ENCODE measurements around the gene PDHX. TPM values are rescaled to one million over a fixed set of nuclear protein-coding genes. Genes with fewer than 3 reads are reported as not detected.

PDHX gene
- polyA plus RNA-seq, 3 donors, result 9.3 to 19.5 (median 17.5) TPM

- H3K27me3 ChIP-seq (ENCODE audit: control insufficient read depth in 2 of 2, insufficient read depth in 2 of 2, low read length in 2 of 2), result no peaks in the 10 kb centered on the region
- Mint-ChIP-seq H3K9me3 (no peaks in the 10 kb centered on the region), H3K27ac (peak overlapping the region in 6 of 7 donors; percentile 12 to 82 (median 40)), H3K36me3 (peaks cover 35 to 37% of the 10 kb centered on the region in 2 donors), H3K4me1 (peaks cover 9% of the 10 kb centered on the region), H3K4me3 (peak overlapping the region; percentile 28 to 37), H3K27me3 (ENCODE audit: low read depth in 3 of 3) (no peaks in the 10 kb centered on the region)
- H2AFZ ChIP-seq (ENCODE audit: insufficient read depth, low read depth, low read length, poor library complexity, severe bottlenecking), result no peak overlapping the region
- no peak overlapping the region for H3K27ac ChIP-seq (ENCODE audit: low read depth in 1 of 2, low read length in 2 of 2)
- H3K4me1 ChIP-seq (ENCODE audit: control insufficient read depth in 1 of 2, insufficient read depth in 2 of 2, low read length in 2 of 2), result peaks cover 8 to 10% of the 10 kb centered on the region in 2 donors
- no peak overlapping the region for H3K4me2 ChIP-seq (replicated peaks; ENCODE audit: extremely low read depth, low read length, poor library complexity, severe bottlenecking)
- WGBS (ENCODE audit: insufficient coverage), result no CpG with 5 or more reads among the region's 5 CpGs
- no peak overlapping the region for H3K9ac ChIP-seq (ENCODE audit: insufficient read depth, low read length, poor library complexity, severe bottlenecking)
- H3K36me3 ChIP-seq (replicated peaks in 1 of 2; ENCODE audit: control insufficient read depth in 1 of 2, insufficient read depth in 2 of 2, low read length in 2 of 2), result peaks cover 6 to 28% of the 10 kb centered on the region in 2 donors
- no peak for TF ChIP-seq CTCF (IDR thresholded peaks at IDR 0.05)
- H3K9me3 ChIP-seq (replicated peaks in 1 of 2; ENCODE audit: control insufficient read depth in 1 of 2, insufficient read depth in 1 of 2, low read length in 2 of 2), result no peaks in the 10 kb centered on the region
- intact Hi-C loops (cut with micrococcal nuclease), result no loop called here
- H3K79me2 ChIP-seq (ENCODE audit: insufficient read depth, low read length), result no peaks in the 10 kb centered on the region
- H3K4me3 ChIP-seq (replicated peaks in 1 of 3; ENCODE audit: low read depth in 2 of 3, low read length in 3 of 3), result no peak overlapping the region
- H4K20me1 ChIP-seq (ENCODE audit: insufficient read depth, low read length), result no peaks in the 10 kb centered on the region
- DNase-seq, result peak in 2 of 3 donors; percentile 5 to 21
These were observed 40.8 kb downstream of the PDHX start for GRCh38 chr11:34957206-34957605.

GRCh38 chr11:34957606-34958005 lies 41.2 kb downstream of the PDHX start:
- Histone ChIP-seq H3K9me3 (replicated peaks in 1 of 2; ENCODE audit: control insufficient read depth in 1 of 2, insufficient read depth in 1 of 2, low read length in 2 of 2) (no peaks in the 10 kb centered on the region), H3K36me3 (replicated peaks in 1 of 2; ENCODE audit: control insufficient read depth in 1 of 2, insufficient read depth in 2 of 2, low read length in 2 of 2) (peaks cover 6 to 29% of the 10 kb centered on the region in 2 donors), H3K79me2 (ENCODE audit: insufficient read depth, low read length) (no peaks in the 10 kb centered on the region), H4K20me1 (ENCODE audit: insufficient read depth, low read length) (no peaks in the 10 kb centered on the region), H3K4me3 (replicated peaks in 1 of 3; ENCODE audit: low read depth in 2 of 3, low read length in 3 of 3) (no peak overlapping the region), H3K27me3 (ENCODE audit: control insufficient read depth in 2 of 2, insufficient read depth in 2 of 2, low read length in 2 of 2) (no peaks in the 10 kb centered on the region), H3K9ac (ENCODE audit: insufficient read depth, low read length, poor library complexity, severe bottlenecking) (no peak overlapping the region), H2AFZ (ENCODE audit: insufficient read depth, low read depth, low read length, poor library complexity, severe bottlenecking) (no peak overlapping the region), H3K27ac (ENCODE audit: low read depth in 1 of 2, low read length in 2 of 2) (no peak overlapping the region), H3K4me2 (replicated peaks; ENCODE audit: extremely low read depth, low read length, poor library complexity, severe bottlenecking) (no peak overlapping the region), H3K4me1 (ENCODE audit: control insufficient read depth in 1 of 2, insufficient read depth in 2 of 2, low read length in 2 of 2) (peaks cover 8 to 10% of the 10 kb centered on the region in 2 donors)
- intact Hi-C loops (cut with micrococcal nuclease), result no loop called here
- Mint-ChIP-seq H3K4me3 (no peak overlapping the region), H3K27me3 (ENCODE audit: low read depth in 3 of 3) (no peaks in the 10 kb centered on the region), H3K4me1 (peaks cover 9% of the 10 kb centered on the region), H3K9me3 (no peaks in the 10 kb centered on the region), H3K27ac (peak overlapping the region in 2 of 7 donors; percentile 21 to 26), H3K36me3 (peaks cover 37 to 40% of the 10 kb centered on the region in 2 donors)
- WGBS (ENCODE audit: insufficient coverage), result no CpG with 5 or more reads among the region's 3 CpGs
- no peak for TF ChIP-seq CTCF (IDR thresholded peaks at IDR 0.05)
- no peak for DNase-seq
